ENCODE results near the gene CA10.

GRCh38 chr17:52041123-52041617, 117.3 kb downstream of the CA10 start:
- TF ChIP-seq CTCF (IDR thresholded peaks at IDR 0.05): no peak
- no peak for TF ChIP-seq EZH2 (IDR thresholded peaks at IDR 0.05; ENCODE audit: borderline replicate concordance, insufficient read depth, low read depth, low read length, poor library complexity, severe bottlenecking)
